GM18511 (cell line): Measurements from ENCODE around the gene COX20.
A peak's percentile ranks its signal among the peaks of the same experiment; 100 is the strongest.

Experiments
- ATAC-seq: cut with Tn5 transposase; IDR thresholded peaks from one replicate; pipeline ENCODE4 v1.9.1; 2021; ENCODE audit warnings: mild to moderate bottlenecking, moderate library complexity; ENCODE audit not compliant: unreplicated experiment

Gene COX20

DNA sequence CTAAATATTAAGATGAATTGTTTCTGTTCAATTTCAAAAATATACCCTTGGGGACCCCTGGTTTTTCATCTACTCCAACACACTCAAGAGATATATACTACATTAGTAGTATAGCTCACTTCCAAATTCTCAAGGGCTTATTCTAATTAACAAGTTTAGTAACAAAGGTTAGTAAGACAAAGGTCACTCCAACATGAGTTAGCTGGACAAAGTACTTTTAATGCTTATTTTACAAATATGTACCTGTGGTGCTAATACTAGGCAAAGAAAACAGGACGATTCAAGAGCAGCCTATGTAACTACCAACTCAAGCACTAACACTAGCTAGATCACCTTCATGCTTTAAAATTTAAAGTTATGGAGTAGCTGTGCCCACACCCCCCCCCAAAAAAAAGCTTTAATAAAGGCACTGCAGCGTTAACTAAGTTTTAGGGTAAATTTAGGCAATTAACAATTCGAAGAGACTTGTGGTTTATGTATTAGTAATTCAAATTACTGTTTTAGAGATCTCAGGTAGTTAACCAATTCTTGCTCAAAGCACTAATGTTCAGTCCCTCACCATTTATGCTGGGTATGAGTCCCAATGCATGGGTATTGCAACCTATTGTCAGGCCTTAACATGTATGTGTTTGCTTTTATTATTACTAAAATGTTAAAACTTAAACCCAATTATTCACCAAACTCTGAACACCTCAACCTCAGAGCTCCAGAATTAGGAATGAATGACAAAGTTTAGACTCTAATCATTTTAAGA is 14.8 kb downstream of the COX20 start:
- no peak for ATAC-seq

DNA sequence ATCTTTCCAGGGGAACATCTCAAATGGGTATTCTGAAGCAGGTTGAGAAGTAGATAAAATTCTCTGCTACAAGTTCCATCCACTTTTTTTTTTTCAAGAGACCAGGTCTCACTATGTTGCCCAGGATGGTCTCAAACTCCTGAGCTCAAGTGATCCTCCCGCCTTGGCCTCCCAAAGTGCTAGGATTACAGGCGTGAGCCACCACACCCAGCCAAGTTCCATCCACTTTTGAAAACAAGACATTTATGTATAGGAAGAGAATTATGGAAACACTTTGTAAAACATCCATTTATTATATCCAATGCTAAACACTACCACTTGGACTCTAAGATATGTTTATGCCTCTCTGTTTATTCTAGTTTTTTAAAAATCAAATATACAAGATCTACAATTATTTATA is 15.4 kb downstream of the COX20 start:
- no peak for ATAC-seq

DNA sequence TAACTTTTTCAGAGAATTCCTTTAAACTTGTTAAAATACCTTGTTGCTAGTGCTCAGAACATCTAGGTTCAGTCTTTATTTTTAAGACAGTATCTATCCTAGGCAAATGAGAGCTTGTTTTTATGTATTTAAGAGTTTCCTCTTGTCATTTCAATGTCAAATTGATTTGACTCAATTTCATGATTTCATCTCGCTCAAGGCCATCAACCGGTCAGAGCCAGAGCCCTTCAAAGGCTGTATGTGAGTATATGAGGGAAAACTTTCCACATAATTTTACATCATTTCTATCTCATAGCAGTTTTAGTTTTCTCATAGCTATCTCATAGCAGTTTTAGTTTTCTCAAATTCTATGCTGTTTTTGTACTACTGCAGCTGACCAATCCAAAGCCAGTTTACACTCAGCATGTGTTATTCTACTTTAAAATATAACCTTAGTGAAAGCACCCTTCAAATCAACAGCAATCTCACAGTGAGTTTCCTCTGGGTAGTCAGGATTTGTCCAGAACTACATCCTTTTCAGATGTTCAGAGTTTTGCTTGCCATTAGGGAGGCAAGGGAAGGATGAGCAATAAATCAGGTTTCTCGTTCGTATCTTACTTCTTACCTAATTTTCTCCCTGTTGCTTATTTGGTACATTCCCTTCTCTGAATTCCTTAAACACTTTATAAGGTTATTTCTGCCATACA is 16.2 kb downstream of the COX20 start:
- no peak for ATAC-seq

DNA sequence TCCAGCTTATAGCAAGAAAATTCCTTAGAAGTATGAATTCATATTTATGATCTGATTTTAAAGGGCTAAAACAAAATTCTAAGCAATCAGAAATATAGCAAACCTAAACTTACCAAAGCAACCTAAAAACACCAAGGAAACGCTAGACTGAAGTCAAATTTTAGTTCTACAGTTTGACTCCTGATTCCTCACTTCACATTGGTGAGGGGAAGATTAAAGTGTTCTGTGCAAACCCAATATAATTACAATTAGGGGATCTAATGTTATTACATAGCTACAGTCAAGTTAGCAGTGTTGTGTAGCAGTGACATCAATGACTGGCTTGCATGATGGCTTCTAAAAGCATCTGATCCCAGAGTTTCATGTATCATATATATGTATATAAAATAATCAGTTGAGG is 17.2 kb downstream of the COX20 start:
- no peak for ATAC-seq

DNA sequence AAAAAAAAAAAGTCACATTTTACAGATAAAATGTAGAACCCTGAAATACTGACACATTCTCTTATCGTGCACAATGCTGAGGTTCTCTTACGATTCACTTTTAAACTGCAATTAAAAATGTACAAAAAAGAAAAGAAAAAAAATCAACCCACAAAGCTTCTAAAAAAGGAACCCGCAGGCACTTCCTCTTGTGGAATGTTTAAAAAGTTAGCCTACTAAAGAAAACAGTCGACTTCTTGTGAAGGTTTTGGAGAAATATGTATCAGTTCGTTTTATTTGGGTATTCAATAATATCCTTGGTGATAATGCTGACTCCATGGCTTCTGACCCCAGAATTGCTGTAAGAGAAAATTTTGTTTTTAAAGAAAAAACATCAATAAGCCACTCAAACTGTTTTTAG is 18.7 kb downstream of the COX20 start:
- ATAC-seq = no peak

DNA sequence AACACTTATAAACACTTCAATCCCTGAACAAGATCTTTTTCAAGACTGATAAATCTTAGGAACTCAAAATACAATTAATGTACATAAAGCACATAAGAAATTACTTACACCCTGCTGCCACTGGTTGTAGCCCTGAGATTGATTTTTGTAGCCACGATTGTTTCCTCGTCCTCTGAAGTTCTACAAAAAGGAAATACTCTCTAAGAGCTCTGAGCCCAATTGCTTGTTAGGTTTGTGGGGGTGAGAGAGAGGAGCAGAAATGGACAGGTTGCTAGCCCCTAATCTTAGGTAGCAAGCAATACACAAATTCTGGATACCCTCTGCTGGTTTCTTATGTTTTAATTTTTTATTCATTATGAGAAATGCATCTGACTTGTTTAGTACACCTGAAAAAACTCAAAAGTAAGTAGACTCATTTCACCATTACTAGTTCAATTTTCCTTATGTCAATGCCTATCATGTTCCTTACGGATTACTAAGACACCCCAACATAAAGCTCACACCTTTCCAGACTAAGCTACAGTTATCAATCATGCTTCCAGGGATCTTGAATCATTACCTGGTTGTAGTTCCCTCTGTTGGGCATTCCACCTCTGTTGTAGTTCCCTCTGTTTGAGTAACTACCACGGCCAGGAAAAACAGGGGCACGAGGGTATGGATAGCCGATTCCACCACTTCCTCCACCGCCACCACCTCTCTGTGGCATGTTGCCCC is 19.6 kb downstream of the COX20 start:
- no peak for ATAC-seq

DNA sequence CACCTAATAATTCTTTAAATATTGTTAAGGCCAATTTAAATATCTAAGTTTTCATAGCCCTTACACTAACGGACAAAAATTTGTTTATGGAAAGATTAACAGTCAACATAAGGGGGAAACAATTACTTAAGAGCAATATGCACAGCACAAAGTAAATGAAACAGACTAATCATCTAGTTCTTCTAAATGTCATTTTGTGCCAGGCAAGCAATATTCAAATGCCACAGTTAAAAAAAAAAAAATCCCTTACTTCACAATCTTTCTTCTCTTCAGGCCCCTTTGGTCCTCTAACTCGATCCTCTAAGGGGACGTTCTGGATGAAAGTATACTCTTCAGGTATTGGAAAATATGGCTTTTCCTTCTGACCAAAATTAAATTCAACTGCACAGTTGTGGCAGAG is 22.3 kb downstream of the COX20 start:
- no peak for ATAC-seq

DNA sequence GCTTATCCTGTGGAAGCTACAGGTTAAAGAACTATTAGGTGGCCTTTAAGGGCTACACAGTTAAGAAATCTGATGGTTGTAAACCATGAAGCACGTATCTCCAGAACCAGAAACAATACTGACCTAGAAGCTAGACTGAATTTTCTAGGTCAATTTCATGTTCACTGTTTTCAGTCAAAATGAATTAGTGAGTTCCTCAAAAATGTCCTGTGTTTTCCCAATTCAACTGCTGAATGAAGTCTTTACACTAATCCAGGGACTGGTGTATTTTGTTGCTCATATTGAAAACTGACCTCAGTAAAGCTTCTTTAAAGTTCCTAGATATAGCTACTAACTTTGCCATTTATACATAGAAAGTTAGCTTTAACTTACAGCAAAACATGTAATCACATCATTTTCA is 22.9 kb downstream of the COX20 start:
- ATAC-seq = no peak

DNA sequence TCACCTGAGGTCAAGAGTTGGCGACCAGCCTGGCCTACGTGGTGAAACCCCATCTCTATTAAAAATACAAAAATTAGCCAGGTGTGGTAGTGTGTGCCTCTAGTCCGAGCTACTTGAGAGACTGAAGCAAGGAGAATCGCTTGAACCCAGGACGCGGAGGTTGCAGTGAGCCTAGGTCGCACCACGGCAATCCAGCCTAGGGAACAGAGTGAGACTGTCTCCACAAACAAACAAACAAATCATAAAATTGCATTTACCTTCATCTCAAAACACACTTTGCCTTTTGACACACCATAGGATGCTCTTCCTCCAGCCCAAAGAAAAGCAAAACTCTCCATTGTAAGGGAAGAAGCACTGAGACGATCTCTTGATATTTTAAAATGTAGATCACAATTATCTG is 24.6 kb downstream of the COX20 start:
- no peak for ATAC-seq

DNA sequence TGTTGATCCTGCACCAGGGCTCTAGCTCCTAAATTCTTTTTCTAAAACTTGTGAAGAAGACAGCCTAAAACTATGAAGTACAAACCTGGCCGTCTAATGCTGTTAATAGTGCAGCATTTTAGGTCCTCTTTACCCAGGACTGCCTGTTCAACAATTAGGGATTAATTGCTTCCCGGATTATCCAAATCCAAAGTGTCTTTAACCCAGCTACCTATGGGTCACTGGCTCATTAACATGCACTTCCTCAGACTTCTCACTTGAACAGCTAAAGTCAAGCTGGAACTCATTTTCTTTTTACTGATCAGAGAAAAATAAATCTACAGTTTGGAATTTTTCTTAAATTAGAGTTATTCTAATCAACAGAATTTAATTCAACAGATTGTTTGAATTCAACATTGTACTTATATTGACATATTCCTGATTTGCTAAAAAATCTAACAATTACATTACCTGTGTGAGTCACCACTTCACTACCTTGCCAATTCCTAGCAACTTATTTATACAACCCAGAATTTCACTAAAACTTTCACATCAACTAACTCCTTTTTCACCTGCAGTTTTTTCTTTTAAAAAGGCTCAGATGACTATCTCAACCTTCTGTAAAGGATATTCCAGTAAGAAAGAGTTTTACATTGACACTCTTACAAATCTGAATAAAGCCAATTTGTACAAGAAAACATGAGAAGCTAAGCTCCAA is 25.6 kb downstream of the COX20 start:
- ATAC-seq = no peak

DNA sequence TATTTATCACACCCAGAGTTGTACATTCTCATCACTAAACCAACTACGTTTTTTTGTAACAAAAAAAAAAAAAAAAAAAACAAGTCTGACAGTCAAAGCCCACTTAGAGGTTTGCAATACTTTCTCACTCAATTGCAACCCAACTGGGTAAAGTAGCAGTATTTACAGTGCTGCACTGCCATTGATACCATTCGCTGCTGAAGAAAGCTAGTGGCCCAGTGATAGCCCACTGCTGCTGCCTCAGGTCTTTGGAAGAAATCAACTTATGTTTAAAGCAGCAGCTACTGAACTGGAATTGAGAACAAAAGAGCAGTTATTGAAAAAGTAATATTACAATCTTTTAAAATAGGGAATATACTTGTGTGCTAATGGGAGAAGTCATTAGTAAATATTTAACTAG is 26.2 kb downstream of the COX20 start:
- ATAC-seq = no peak

DNA sequence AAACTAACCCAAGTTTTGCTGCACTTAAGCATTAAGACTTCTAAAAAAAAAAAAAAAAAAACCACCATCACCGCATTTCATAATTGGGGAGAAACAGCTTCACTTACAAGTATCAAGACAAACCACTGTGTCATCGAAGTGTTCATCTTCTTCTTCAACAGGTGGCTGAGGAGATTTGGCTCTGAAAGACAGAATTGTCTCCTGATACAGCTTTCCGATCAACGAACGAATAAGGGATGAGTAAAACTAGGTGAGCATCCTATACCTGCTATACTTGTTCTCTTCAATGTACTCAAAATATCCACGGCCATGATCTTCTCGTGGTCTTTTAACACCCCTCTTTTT is 26.9 kb downstream of the COX20 start:
- no peak for ATAC-seq

DNA sequence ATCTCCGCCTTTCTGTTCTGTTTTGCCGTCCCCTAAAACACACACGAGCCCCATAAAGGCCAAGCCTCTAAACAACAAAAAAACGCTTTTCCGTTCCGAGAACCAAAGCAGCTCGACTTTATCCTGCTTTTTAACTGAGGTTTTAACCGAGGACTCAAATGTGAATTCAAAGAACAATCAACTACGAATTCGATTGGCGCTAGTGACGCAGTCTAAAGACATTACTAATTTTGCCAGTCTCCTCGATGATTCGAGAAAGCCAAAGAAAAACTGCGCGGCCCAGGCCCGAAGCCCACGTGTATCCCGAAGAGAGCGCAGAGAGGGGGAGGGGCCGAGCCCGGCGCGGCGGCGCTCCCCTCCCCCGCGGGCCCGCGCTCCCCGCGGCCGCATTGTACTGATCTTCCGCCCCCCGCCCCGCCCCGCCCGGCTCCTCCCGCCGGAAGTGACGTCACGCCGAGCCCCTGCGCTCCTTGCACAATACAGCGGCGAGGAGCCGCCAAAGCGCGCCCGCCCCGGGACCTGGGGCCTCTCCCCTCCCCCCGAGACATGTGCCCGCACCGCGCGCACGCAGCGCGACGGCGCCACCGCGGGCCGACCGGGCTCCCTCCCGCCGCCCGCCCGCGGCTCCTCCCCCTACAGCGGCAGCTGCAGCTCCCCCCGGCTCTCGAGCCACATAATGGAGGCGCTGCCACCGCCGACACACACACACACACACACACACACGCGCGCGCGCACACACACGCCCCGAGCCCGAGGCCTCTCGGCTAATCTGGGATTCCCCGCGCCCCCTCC is 27.4 kb downstream of the COX20 start:
- peak; percentile 57 for ATAC-seq

DNA sequence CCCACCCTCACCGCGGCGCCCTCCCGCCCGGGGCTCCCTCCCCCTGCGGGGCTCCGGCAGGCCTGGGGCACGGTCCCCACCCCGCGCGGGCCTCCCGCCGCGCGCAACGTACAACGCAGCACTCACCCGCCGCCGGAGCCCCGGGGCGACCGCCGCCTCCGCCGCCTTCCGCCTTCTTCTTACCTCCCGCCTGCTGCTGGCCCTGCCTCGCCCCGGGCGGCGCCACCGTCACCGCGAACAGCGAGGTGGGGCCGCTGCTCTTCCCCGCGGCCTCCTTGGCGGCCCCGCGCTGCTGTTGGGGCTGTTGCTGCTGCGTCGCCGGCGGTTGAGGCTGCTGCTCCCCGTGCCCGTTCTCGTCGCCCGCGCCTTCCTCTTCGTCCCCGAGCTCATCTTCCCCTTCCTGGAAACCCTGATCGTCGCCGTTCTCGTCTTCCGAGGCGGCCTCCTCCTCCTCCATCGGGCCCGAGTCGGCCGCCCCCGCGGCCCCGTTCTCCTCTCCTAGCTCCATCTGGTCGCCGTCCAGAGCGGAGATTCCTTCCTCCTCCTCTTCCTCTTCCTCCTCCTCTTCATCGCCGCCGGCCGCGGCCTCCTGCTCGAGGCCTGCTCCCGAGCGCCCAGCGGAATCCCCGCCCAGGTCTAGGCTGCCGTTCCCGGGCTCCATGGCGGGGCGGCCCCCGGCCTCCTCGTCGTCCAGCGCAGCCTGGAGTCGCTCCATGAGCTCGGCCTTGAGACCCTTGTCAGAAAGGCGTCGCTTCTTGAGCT is 28.2 kb downstream of the COX20 start:
- peak; percentile 13 for ATAC-seq

DNA sequence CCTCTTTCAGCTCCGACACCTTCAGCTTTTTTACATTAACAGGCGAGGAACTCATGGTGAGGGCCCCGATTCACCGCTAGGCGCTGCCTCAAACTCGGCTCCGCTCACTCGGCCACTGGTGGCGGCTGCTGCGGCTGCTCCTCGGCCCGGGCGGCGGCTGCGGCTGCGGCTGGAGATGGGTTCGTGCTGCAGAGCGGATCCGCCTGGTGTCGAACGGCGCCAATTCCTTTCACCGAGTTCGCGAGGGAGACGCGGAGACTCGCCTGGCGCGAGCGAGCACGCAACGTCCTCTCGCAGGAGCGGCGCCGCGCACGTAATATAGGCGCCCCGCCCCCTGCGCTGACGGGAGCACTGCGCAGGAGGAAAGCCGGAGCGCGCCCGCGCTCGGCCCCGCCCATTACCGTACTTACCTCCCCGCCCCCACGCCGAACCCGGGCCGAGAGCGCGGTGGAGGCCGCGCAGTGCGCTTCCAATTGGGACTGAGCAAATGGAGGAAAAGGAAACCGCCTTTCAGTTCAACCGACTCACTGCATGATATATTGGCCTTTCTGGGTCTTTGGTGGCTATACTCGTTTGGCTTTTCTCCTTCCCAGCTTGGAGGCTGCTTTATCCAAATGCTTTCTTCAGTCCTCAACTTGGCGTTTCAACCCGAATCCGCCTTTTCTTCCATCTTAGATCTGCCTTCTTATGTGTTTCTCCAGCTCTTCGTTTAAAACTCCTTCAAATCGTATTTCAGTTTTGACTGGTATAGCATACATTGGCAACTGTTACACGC is 29.0 kb downstream of the COX20 start, which contains the start of gene HNRNPU:
TSS of gene HNRNPU (minus strand) at position 291 of the 775 bp plus-strand sequence. CDS start at position 55, 236 bp downstream.
- peak; percentile 65 for ATAC-seq

DNA sequence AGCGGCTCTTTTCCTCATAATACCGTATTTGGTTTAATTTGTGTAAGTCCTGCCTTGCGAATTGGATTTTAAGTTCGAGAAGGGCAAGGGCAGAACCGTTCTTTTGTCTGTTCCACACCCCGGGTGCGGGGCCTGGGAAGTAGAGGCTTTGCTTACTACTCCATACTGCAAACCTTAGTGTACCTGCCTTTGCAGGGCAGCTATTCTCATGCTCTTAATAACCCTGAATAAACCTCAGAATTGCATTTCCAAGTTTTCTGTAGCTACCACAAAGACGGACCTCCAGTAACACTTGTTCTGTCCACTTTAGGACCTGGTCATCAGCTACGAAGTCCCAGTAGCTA is 29.5 kb downstream of the COX20 start:
- no peak for ATAC-seq

DNA sequence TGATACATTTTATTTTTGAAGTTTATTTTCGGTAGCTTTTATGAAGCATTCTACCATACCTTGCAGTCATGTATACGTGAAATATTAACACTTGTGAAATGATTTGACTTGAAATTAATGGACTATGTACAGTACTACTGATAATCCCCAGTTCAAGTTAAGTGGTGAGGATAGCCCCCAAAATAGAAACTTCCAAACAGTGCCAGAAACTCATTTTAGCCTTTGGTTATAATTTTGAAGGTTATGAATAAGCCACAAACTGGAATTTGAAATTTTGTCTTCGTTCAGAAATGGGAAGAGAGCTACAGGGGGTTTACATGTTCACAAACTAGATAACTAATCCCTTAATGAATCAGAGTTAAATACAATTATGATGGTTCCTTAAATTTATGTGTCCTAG is 30.4 kb downstream of the COX20 start:
- ATAC-seq = no peak

DNA sequence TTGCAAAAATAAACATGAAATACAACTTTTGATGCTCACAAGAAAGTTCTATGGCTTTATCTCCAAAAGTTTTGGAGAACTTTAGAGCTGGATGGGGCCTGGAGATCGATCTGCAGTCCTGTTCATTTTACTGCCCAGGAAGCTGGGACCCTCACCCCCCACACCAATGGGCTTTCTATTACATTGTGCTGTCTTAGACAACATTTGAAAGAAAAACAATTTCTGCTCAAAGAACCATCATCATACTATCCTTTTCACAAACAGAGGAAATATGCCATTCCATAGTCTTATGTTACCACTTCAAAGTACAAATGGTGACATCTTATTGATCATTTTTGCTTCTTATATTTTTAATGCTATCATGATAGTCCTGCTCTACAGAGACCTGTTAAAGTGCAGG is 30.9 kb downstream of the COX20 start:
- ATAC-seq = no peak
